ENCODE measurements around the gene LPAR3. TPM values are rescaled to one million over a fixed set of nuclear protein-coding genes. Genes with fewer than 3 reads are reported as not detected.
A peak's percentile ranks its signal among the peaks of the same experiment; 100 is the strongest.

Gene LPAR3
- total RNA-seq, 1 donor from 2014 or later: 16.2 TPM

DNA sequence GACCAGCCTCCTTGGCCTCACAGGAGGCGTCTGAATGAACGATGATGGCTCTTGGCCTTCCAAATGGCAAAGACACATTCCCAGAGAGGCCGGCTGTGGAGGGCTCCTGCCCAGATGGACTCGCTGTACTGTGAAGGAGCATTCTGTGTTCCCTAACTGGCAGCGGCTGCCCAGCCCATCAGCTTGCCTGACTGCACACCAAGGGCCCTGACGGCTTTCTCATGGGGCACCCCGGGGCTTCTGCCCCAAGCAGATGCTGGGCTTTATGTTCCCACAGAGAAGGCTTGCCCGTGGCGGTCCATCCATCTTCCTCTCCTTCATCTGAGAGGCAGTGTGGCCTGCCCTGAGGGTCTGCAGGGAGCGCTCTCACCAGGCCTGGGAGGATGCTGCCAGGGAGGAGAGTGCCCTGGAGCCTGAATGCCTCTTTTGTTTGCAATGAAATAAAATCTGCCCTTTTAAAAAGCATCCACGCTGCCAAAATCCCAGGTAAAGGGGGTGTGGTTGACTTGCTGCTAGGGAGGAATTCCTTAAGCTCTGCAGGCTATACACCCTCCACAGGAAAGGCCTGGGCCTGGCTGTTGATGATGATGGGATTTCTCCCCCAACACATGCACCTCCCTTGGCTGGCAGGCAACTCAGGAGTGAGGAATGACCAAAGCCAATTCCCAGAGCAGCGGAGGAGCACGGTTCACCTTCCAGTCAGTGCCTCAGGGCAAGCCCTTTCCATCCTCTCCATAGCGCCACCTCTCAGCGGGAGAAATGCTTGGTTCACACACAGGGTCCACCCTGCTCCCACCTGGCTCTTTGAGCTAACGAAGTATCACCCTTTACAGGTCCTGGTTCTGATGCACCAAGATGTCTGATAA is 118.1 kb downstream of the LPAR3 start:
- H3K4me1 ChIP-seq: no peaks in the 10 kb centered on the region
- H3K27ac ChIP-seq (replicated peaks): no peak overlapping the region
- H3K27me3 ChIP-seq (ENCODE audit: low read depth): no peaks in the 10 kb centered on the region
- intact Hi-C loops (cut with micrococcal nuclease): loop anchor here (10.0 kb wide), 1 partner anchor 870 kb away; no protein-coding TSS in a partner anchor
- no peaks in the 10 kb centered on the region for H3K9me3 ChIP-seq (replicated peaks)
- DNase-seq: no peak
- H3K4me3 ChIP-seq: no peak overlapping the region
- no peaks in the 10 kb centered on the region for H3K36me3 ChIP-seq
- TF ChIP-seq, protein P1, sequence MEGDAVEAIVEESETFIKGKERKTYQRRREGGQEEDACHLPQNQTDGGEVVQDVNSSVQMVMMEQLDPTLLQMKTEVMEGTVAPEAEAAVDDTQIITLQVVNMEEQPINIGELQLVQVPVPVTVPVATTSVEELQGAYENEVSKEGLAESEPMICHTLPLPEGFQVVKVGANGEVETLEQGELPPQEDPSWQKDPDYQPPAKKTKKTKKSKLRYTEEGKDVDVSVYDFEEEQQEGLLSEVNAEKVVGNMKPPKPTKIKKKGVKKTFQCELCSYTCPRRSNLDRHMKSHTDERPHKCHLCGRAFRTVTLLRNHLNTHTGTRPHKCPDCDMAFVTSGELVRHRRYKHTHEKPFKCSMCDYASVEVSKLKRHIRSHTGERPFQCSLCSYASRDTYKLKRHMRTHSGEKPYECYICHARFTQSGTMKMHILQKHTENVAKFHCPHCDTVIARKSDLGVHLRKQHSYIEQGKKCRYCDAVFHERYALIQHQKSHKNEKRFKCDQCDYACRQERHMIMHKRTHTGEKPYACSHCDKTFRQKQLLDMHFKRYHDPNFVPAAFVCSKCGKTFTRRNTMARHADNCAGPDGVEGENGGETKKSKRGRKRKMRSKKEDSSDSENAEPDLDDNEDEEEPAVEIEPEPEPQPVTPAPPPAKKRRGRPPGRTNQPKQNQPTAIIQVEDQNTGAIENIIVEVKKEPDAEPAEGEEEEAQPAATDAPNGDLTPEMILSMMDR (IDR thresholded peaks at IDR 0.05; ENCODE audit: borderline replicate concordance): no peak

DNA sequence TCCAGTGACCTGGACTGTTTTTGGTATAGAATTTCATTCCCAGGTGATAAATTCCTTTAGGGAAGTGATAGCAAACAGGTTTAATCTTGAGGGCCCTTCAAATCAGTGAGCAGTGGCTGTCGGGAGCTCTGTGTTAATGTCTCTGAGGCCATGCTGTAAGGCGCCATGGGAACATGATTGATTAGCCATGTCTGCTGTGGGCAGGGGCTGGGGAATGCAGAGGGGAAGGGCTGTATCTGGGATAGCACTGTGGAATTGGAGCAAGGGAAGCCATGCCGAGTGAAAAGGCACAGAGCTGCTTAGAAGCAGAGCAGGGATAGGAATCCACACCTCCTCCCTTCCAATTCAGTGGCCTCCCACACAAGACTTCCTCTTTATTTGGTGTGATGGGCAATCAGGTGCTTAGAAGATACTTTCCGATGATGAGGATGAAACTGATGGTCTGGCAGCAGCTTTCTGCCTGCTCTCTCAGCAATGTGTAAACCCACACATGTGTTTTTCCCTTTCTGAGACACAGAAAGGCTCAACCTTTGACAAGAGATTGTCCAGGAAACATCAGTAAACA is 119.0 kb downstream of the LPAR3 start:
- H3K4me1 ChIP-seq: no peaks in the 10 kb centered on the region
- H3K9me3 ChIP-seq (replicated peaks): no peaks in the 10 kb centered on the region
- DNase-seq: no peak
- no peaks in the 10 kb centered on the region for H3K27me3 ChIP-seq (ENCODE audit: low read depth)
- H3K36me3 ChIP-seq: no peaks in the 10 kb centered on the region
- H3K27ac ChIP-seq (replicated peaks): no peak overlapping the region
- intact Hi-C loops (cut with micrococcal nuclease): loop anchor here (10.0 kb wide), 1 partner anchor 869 kb away; no protein-coding TSS in a partner anchor
- TF ChIP-seq, protein P1 (IDR thresholded peaks at IDR 0.05; ENCODE audit: borderline replicate concordance): no peak
- H3K4me3 ChIP-seq: no peak overlapping the region

DNA sequence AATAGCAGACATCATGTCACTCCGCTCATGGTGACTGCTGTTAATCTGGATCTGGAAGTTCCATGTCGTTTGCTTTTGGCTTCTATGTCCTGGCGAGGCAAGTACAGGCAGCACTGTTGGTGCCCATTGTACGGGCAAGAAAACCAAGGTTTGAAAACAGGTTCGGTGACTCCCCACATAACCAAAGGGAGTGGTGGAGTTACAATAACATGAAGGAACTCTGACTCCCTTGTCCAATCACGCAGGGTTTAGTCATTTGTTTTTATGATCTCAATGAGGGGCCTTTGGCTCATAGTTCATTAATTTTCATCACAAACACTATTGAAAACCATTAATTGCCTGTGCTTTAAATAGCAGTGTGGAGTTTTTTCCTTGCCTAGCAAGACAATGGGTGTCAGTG is 119.8 kb downstream of the LPAR3 start:
- DNase-seq: no peak
- Histone ChIP-seq H3K4me1 (no peaks in the 10 kb centered on the region), H3K9me3 (replicated peaks) (no peaks in the 10 kb centered on the region), H3K27me3 (ENCODE audit: low read depth) (no peaks in the 10 kb centered on the region), H3K27ac (replicated peaks) (no peak overlapping the region), H3K4me3 (no peak overlapping the region), H3K36me3 (no peaks in the 10 kb centered on the region)
- intact Hi-C loops (cut with micrococcal nuclease): loop anchor here (10.0 kb wide), 1 partner anchor 868 kb away; no protein-coding TSS in a partner anchor
- TF ChIP-seq, protein P1 (IDR thresholded peaks at IDR 0.05; ENCODE audit: borderline replicate concordance): no peak

DNA sequence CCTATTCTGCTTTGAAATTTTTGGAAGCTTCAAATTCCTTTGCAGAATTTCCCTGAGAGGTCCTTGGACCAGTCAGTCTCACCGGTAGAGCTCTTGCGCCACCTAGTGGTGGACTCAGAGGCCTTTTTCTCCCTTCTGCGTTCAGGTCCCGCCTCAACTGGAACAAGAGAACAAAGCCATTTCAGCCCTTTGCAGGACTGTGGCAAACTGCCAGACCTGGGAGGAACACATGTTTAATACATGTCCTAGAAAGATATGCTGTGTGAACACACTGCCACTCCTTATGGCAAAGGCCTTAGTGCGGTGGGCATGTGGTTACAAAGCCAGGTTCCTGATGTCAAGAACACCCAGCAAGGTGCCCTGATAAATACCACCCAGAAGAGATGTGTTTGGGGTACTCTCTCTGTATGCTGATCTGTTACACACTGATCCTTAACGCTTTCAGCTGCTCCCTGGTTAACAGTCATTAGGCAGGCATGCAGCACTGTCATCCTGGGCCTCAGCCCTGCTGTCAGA is 120.5 kb downstream of the LPAR3 start:
- H3K4me3 ChIP-seq: no peak overlapping the region
- no peaks in the 10 kb centered on the region for H3K27me3 ChIP-seq (ENCODE audit: low read depth)
- H3K4me1 ChIP-seq: no peaks in the 10 kb centered on the region
- H3K36me3 ChIP-seq: no peaks in the 10 kb centered on the region
- TF ChIP-seq, protein P1 (IDR thresholded peaks at IDR 0.05; ENCODE audit: borderline replicate concordance): peak; percentile 92
- no peak overlapping the region for H3K27ac ChIP-seq (replicated peaks)
- intact Hi-C loops (cut with micrococcal nuclease): loop anchor here (10.0 kb wide), 1 partner anchor 868 kb away; no protein-coding TSS in a partner anchor
- no peaks in the 10 kb centered on the region for H3K9me3 ChIP-seq (replicated peaks)
- DNase-seq: peak; percentile 56

DNA sequence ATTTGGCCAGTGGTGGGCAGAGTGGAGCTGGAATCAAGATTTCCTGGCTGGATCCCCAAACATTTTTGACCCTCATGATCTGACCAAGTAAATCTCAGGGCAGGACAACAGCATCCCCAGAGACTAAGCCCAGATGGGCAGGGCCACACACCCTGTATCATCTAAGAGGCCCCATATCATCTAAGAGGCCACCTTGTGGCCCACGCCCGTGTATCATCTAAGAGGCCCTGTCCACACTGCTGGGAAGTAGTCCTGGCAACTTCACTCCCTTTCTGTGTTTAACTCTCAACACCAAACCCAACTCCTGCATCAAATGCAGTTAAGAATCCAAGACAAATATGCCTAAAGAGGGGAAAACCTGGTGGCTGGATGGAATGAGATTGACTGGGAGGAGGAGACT is 121.1 kb downstream of the LPAR3 start:
- no peak overlapping the region for H3K27ac ChIP-seq (replicated peaks)

More for the DNA sequence above, 121.1 kb downstream of the LPAR3 start:
- H3K9me3 ChIP-seq (replicated peaks): no peaks in the 10 kb centered on the region
- TF ChIP-seq, protein P1 (IDR thresholded peaks at IDR 0.05; ENCODE audit: borderline replicate concordance): no peak
- intact Hi-C loops (cut with micrococcal nuclease): loop anchor here (10.0 kb wide), 1 partner anchor 867 kb away; no protein-coding TSS in a partner anchor
- DNase-seq: no peak
- no peaks in the 10 kb centered on the region for H3K4me1 ChIP-seq
- H3K36me3 ChIP-seq: no peaks in the 10 kb centered on the region
- no peak overlapping the region for H3K4me3 ChIP-seq
- H3K27me3 ChIP-seq (ENCODE audit: low read depth): no peaks in the 10 kb centered on the region

Data from left ventricle myocardium inferior (tissue), 1 donor.